Transverse colon (tissue), 3 donors: Measurements from ENCODE around the gene NAV3.

Experiments
- CTCF ChIP-seq, 5 experiments: fragments of 200-600 bp in 3 of 5; fragments of 450-650 bp in 2 of 5; sonication (generic) in 3 of 5; IDR thresholded peaks; 1 replicate in 2 of 5; 2 replicates in 3 of 5; pipeline ENCODE4 v1.5.1; 2016 to 2017; ENCODE audit warnings: antibody characterized with exemption in 5 of 5, inconsistent platforms in 3 of 5, mild to moderate bottlenecking in 2 of 5, moderate library complexity in 1 of 5
- EP300 ChIP-seq: sonication (generic); formaldehyde crosslinking; IDR thresholded peaks from one replicate; pipeline ENCODE4 v1.6.1; 2017; ENCODE audit warnings: antibody characterized with exemption, low read depth
- POLR2A ChIP-seq: fragments of 450-650 bp; IDR thresholded peaks from one replicate; pipeline ENCODE4 v1.6.1; 2016; ENCODE audit warnings: antibody characterized with exemption, mild to moderate bottlenecking, moderate library complexity

- TF ChIP-seq CTCF (IDR thresholded peaks at IDR 0.05) (no peak), EP300 (no peak), POLR2A (no peak)
These were observed 11.7 kb downstream of the NAV3 start for GRCh38 chr12:77842430-77842829.
